Measurements from ENCODE around the gene ODAM.

Gene ODAM

DNA sequence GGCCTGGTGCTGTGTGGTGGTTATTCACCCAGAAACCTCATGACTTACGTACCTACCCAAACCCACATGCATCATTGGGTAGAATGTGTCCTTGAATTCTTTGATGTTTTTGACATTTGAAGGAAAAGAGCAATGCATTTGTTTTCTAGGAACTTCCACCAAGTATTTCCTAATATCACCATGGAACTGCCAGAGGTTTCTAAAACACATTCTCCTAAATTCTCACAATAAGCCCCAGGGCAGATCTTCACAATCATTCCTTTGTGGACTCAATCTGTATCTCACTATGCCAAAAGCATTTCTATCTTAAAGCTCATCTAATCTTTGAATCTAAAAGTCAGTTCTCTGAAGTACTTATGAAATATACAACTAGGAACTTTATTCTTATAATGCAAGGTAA lies 8.3 kb upstream of the ODAM start:
- no peak overlapping the region for H3K4ac ChIP-seq (ENCODE audit: low read length)

DNA sequence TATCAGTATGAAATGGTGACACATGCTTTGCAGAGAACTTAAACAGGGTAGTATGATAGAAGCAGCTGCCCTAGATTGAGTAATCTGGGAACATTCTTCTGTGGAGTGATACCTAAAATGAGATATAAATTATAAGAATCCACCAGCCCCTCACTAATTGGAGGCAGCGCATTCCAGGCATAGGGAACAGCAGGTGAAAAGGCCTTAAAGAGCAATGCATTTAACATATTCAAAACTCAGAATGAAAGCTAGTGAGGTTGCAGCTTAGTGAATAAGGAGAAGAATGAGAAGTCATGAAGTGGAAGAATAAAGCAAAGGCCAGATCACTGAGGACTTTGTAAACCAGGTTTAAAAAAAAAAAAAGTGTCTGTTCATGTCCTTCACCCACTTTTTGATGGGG lies 4.9 kb upstream of the ODAM start:
- no peak overlapping the region for H3K18ac ChIP-seq (ENCODE audit: low read length)
- H2BK120ac ChIP-seq (ENCODE audit: low read depth, low read length), result no peak overlapping the region
- H2BK15ac ChIP-seq (ENCODE audit: low read length), result no peak overlapping the region
- no peak overlapping the region for H4K91ac ChIP-seq (ENCODE audit: low read depth, low read length, poor library complexity)
- H3K9ac ChIP-seq (ENCODE audit: low read depth, low read length, poor library complexity), result no peak overlapping the region
- H4K8ac ChIP-seq (ENCODE audit: low read depth, low read length), result no peak overlapping the region
- no peaks in the 10 kb centered on the region for H3K9me3 ChIP-seq (replicated peaks in 1 of 2; ENCODE audit: control insufficient read depth in 2 of 2, insufficient read depth in 1 of 2, low read depth in 1 of 2, low read length in 2 of 2)
- no peak overlapping the region for H3K4ac ChIP-seq (ENCODE audit: low read length)
- no peak overlapping the region for H3K4me3 ChIP-seq (ENCODE audit: low read length in 2 of 2)
- H3K4me1 ChIP-seq (ENCODE audit: control insufficient read depth in 2 of 2, insufficient read depth in 1 of 2, low read depth in 1 of 2, low read length in 2 of 2), result no peaks in the 10 kb centered on the region
- H2AFZ ChIP-seq (ENCODE audit: low read length), result no peak overlapping the region
- H3K27ac ChIP-seq (replicated peaks; ENCODE audit: low read length), result no peak overlapping the region
- H3K23ac ChIP-seq (ENCODE audit: low read depth, low read length, poor library complexity), result no peak overlapping the region
- WGBS, 2 donors (ENCODE audit: extremely low coverage in 2 of 2, insufficient read length in 2 of 2, insufficient replicate concordance in 1 of 2), result no CpG with 5 or more reads among the region's 1 CpG
- no peak overlapping the region for H3K4me2 ChIP-seq (ENCODE audit: insufficient read depth, low read length, poor library complexity, severe bottlenecking)
- H2AK5ac ChIP-seq (ENCODE audit: low read depth, low read length), result no peak overlapping the region
- H3K27me3 ChIP-seq (ENCODE audit: control insufficient read depth in 3 of 3, insufficient read depth in 3 of 3, low read depth in 1 of 3, low read length in 3 of 3), result no peaks in the 10 kb centered on the region
- H3K36me3 ChIP-seq (replicated peaks in 1 of 2; ENCODE audit: control insufficient read depth in 2 of 2, insufficient read depth in 2 of 2, low read length in 2 of 2), result no peaks in the 10 kb centered on the region
- no peak overlapping the region for H3K14ac ChIP-seq (ENCODE audit: low read length)
- no peak for DNase-seq (ENCODE audit: low spot score)
- no peak overlapping the region for H2BK5ac ChIP-seq (ENCODE audit: low read length)
- no peaks in the 10 kb centered on the region for H3K79me1 ChIP-seq (ENCODE audit: low read depth, low read length)
- no peak overlapping the region for H2BK12ac ChIP-seq (ENCODE audit: low read length)

More for the DNA sequence above, 8.3 kb upstream of the ODAM start:
- Histone ChIP-seq H4K91ac (ENCODE audit: low read depth, low read length, poor library complexity) (no peak overlapping the region), H2BK15ac (ENCODE audit: low read length) (no peak overlapping the region), H4K8ac (ENCODE audit: low read depth, low read length) (no peak overlapping the region), H2AFZ (ENCODE audit: low read length) (no peak overlapping the region), H3K23ac (ENCODE audit: low read depth, low read length, poor library complexity) (no peak overlapping the region), H3K14ac (ENCODE audit: low read length) (no peak overlapping the region), H2BK5ac (ENCODE audit: low read length) (no peak overlapping the region), H3K4me3 (ENCODE audit: low read length in 2 of 2) (no peak overlapping the region), H3K79me1 (ENCODE audit: low read depth, low read length) (no peaks in the 10 kb centered on the region), H3K4me2 (ENCODE audit: insufficient read depth, low read length, poor library complexity, severe bottlenecking) (no peak overlapping the region), H3K18ac (ENCODE audit: low read length) (no peak overlapping the region), H3K27ac (replicated peaks; ENCODE audit: low read length) (no peak overlapping the region), H3K9me3 (replicated peaks in 1 of 2; ENCODE audit: control insufficient read depth in 2 of 2, insufficient read depth in 1 of 2, low read depth in 1 of 2, low read length in 2 of 2) (no peaks in the 10 kb centered on the region), H3K27me3 (ENCODE audit: control insufficient read depth in 3 of 3, insufficient read depth in 3 of 3, low read depth in 1 of 3, low read length in 3 of 3) (no peaks in the 10 kb centered on the region), H3K4me1 (ENCODE audit: control insufficient read depth in 2 of 2, insufficient read depth in 1 of 2, low read depth in 1 of 2, low read length in 2 of 2) (no peaks in the 10 kb centered on the region), H2BK120ac (ENCODE audit: low read depth, low read length) (no peak overlapping the region), H3K9ac (ENCODE audit: low read depth, low read length, poor library complexity) (no peak overlapping the region), H3K36me3 (replicated peaks in 1 of 2; ENCODE audit: control insufficient read depth in 2 of 2, insufficient read depth in 2 of 2, low read length in 2 of 2) (no peaks in the 10 kb centered on the region), H2AK5ac (ENCODE audit: low read depth, low read length) (no peak overlapping the region), H2BK12ac (ENCODE audit: low read length) (no peak overlapping the region)
- no peak for DNase-seq (ENCODE audit: low spot score)
- WGBS, 2 donors (ENCODE audit: extremely low coverage in 2 of 2, insufficient read length in 2 of 2, insufficient replicate concordance in 1 of 2), result no CpG with 5 or more reads among the region's 1 CpG

DNA sequence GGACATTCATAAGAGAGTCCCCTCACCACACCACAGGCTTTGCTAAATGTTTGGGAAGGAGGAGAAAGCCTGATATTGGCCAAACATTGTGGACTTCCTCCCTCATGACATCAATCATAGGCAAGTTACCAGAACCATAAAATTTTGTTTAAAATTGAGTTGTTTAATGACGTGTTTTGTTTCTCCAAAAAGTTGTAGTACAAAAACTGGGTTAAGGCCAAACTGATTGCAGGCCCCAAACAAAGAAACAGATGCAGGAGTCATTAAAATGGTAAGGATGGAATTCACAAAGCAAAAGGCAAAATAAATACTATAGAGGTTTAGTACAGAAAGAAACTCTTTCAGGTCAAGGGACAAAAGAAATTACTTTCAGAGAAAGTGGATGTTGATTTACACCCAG lies 3.9 kb upstream of the ODAM start:
- Histone ChIP-seq H3K79me1 (ENCODE audit: low read depth, low read length) (no peaks in the 10 kb centered on the region), H2BK12ac (ENCODE audit: low read length) (no peak overlapping the region), H3K27me3 (ENCODE audit: control insufficient read depth in 3 of 3, insufficient read depth in 3 of 3, low read depth in 1 of 3, low read length in 3 of 3) (no peaks in the 10 kb centered on the region), H3K4me2 (ENCODE audit: insufficient read depth, low read length, poor library complexity, severe bottlenecking) (no peak overlapping the region), H2AK5ac (ENCODE audit: low read depth, low read length) (no peak overlapping the region), H3K14ac (ENCODE audit: low read length) (no peak overlapping the region), H3K4me3 (ENCODE audit: low read length in 2 of 2) (no peak overlapping the region), H3K18ac (ENCODE audit: low read length) (no peak overlapping the region), H2BK15ac (ENCODE audit: low read length) (no peak overlapping the region), H4K8ac (ENCODE audit: low read depth, low read length) (no peak overlapping the region), H3K36me3 (replicated peaks in 1 of 2; ENCODE audit: control insufficient read depth in 2 of 2, insufficient read depth in 2 of 2, low read length in 2 of 2) (no peaks in the 10 kb centered on the region), H3K9ac (ENCODE audit: low read depth, low read length, poor library complexity) (no peak overlapping the region), H2BK120ac (ENCODE audit: low read depth, low read length) (no peak overlapping the region), H3K9me3 (replicated peaks in 1 of 2; ENCODE audit: control insufficient read depth in 2 of 2, insufficient read depth in 1 of 2, low read depth in 1 of 2, low read length in 2 of 2) (no peaks in the 10 kb centered on the region), H2BK5ac (ENCODE audit: low read length) (no peak overlapping the region), H3K4ac (ENCODE audit: low read length) (no peak overlapping the region), H3K4me1 (ENCODE audit: control insufficient read depth in 2 of 2, insufficient read depth in 1 of 2, low read depth in 1 of 2, low read length in 2 of 2) (no peaks in the 10 kb centered on the region), H3K23ac (ENCODE audit: low read depth, low read length, poor library complexity) (no peak overlapping the region), H3K27ac (replicated peaks; ENCODE audit: low read length) (no peak overlapping the region), H2AFZ (ENCODE audit: low read length) (no peak overlapping the region), H4K91ac (ENCODE audit: low read depth, low read length, poor library complexity) (no peak overlapping the region)
- DNase-seq (ENCODE audit: low spot score), result no peak
- no CpG with 5 or more reads among the region's 1 CpG for WGBS, 2 donors (ENCODE audit: extremely low coverage in 2 of 2, insufficient read length in 2 of 2, insufficient replicate concordance in 1 of 2)

DNA sequence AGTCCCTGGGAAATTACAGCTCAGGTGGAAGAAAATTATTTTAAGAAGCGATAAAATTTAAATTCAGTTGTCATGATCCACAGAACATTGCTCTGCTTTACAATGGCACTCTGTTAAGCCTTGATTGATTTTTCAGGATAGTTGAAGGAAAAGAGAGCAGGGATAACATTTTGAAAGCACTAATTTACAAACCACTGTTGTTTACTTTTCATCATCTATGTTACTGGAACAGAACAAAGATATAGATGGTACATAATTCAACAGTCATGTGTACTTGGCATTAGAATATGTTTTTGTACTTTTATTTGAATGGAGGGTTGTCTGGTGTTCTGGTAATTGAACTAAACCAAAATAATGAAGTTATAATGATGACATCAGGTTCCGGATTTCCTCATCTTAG lies 2.6 kb upstream of the ODAM start:
- Histone ChIP-seq H2BK15ac (ENCODE audit: low read length) (no peak overlapping the region), H3K4me1 (ENCODE audit: control insufficient read depth in 2 of 2, insufficient read depth in 1 of 2, low read depth in 1 of 2, low read length in 2 of 2) (peaks cover 0 to 3% of the 10 kb centered on the region in 2 donors), H4K8ac (ENCODE audit: low read depth, low read length) (no peak overlapping the region), H3K79me1 (ENCODE audit: low read depth, low read length) (no peaks in the 10 kb centered on the region), H3K9ac (ENCODE audit: low read depth, low read length, poor library complexity) (no peak overlapping the region), H2BK12ac (ENCODE audit: low read length) (no peak overlapping the region), H3K4ac (ENCODE audit: low read length) (no peak overlapping the region), H2BK5ac (ENCODE audit: low read length) (no peak overlapping the region), H3K27me3 (ENCODE audit: control insufficient read depth in 3 of 3, insufficient read depth in 3 of 3, low read depth in 1 of 3, low read length in 3 of 3) (no peaks in the 10 kb centered on the region), H3K18ac (ENCODE audit: low read length) (no peak overlapping the region), H3K4me2 (ENCODE audit: insufficient read depth, low read length, poor library complexity, severe bottlenecking) (no peak overlapping the region), H2BK120ac (ENCODE audit: low read depth, low read length) (no peak overlapping the region), H3K9me3 (replicated peaks in 1 of 2; ENCODE audit: control insufficient read depth in 2 of 2, insufficient read depth in 1 of 2, low read depth in 1 of 2, low read length in 2 of 2) (no peaks in the 10 kb centered on the region), H3K4me3 (ENCODE audit: low read length in 2 of 2) (no peak overlapping the region), H2AK5ac (ENCODE audit: low read depth, low read length) (no peak overlapping the region), H3K23ac (ENCODE audit: low read depth, low read length, poor library complexity) (no peak overlapping the region), H3K27ac (replicated peaks; ENCODE audit: low read length) (no peak overlapping the region), H3K14ac (ENCODE audit: low read length) (no peak overlapping the region), H2AFZ (ENCODE audit: low read length) (no peak overlapping the region), H4K91ac (ENCODE audit: low read depth, low read length, poor library complexity) (no peak overlapping the region), H3K36me3 (replicated peaks in 1 of 2; ENCODE audit: control insufficient read depth in 2 of 2, insufficient read depth in 2 of 2, low read length in 2 of 2) (no peaks in the 10 kb centered on the region)
- WGBS, 2 donors (ENCODE audit: extremely low coverage in 2 of 2, insufficient read length in 2 of 2, insufficient replicate concordance in 1 of 2), result no CpG with 5 or more reads among the region's 2 CpGs
- no peak for DNase-seq (ENCODE audit: low spot score)
